ENCODE results near the gene RNPC3. TPM values are rescaled to one million over a fixed set of nuclear protein-coding genes. Genes with fewer than 3 reads are reported as not detected.
A peak's percentile ranks its signal among the peaks of the same experiment; 100 is the strongest.

The RNPC3 gene
- total RNA-seq, 1 experiment from 2014 or later: 17.0 TPM

- Histone ChIP-seq H3K9me2 (ENCODE audit: insufficient read depth) (no peaks in the 10 kb centered on the region), H4K20me1 (ENCODE audit: insufficient read depth) (no peaks in the 10 kb centered on the region), H3K4me2 (no peak overlapping the region), H3K79me2 (ENCODE audit: low read depth) (peaks cover 21% of the 10 kb centered on the region), H3K27ac (no peak overlapping the region), H3K9me3 (ENCODE audit: insufficient read depth, low read depth) (no peaks in the 10 kb centered on the region), H2AFZ (no peak overlapping the region), H3K4me1 (replicated peaks; ENCODE audit: insufficient read depth) (peaks cover 26% of the 10 kb centered on the region), H3F3A (ENCODE audit: insufficient read depth, low read depth) (peaks cover 14% of the 10 kb centered on the region), H3K4me3 (no peak overlapping the region), H3K27me3 (ENCODE audit: insufficient read depth, low read depth) (no peaks in the 10 kb centered on the region), H3K36me3 (ENCODE audit: low read depth) (peaks cover 12% of the 10 kb centered on the region)
- BruUV-seq (replicated peaks): no TSS peak
- TF ChIP-seq EZH2 (IDR thresholded peaks at IDR 0.05; ENCODE audit: low read depth): no peak
- TF ChIP-seq, protein P1, sequence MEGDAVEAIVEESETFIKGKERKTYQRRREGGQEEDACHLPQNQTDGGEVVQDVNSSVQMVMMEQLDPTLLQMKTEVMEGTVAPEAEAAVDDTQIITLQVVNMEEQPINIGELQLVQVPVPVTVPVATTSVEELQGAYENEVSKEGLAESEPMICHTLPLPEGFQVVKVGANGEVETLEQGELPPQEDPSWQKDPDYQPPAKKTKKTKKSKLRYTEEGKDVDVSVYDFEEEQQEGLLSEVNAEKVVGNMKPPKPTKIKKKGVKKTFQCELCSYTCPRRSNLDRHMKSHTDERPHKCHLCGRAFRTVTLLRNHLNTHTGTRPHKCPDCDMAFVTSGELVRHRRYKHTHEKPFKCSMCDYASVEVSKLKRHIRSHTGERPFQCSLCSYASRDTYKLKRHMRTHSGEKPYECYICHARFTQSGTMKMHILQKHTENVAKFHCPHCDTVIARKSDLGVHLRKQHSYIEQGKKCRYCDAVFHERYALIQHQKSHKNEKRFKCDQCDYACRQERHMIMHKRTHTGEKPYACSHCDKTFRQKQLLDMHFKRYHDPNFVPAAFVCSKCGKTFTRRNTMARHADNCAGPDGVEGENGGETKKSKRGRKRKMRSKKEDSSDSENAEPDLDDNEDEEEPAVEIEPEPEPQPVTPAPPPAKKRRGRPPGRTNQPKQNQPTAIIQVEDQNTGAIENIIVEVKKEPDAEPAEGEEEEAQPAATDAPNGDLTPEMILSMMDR (conservative IDR thresholded peaks at IDR 0.05): no peak
- ChIA-PET POLR2A (ENCODE audit: unreplicated experiment) (no interaction called here), CTCF (no interaction called here)
- DNase-seq: no peak
- intact Hi-C loops (cut with micrococcal nuclease; ENCODE audit: unreplicated experiment): no loop called here
Measured at GRCh38 chr1:103523346-103523745, 2.2 kb upstream of the RNPC3 start.

- no TSS peak for BruUV-seq (replicated peaks)
- ChIA-PET POLR2A (ENCODE audit: unreplicated experiment) (no interaction called here), CTCF (no interaction called here)
- Histone ChIP-seq H3K27me3 (ENCODE audit: insufficient read depth, low read depth) (no peaks in the 10 kb centered on the region), H3K27ac (no peak overlapping the region), H2AFZ (peak overlapping the region; percentile 80), H3K4me1 (replicated peaks; ENCODE audit: insufficient read depth) (peaks cover 26% of the 10 kb centered on the region), H3K9me3 (ENCODE audit: insufficient read depth, low read depth) (no peaks in the 10 kb centered on the region), H3K4me3 (peak overlapping the region; percentile 53; the same call in 1 of the 2 replicates), H3K36me3 (ENCODE audit: low read depth) (peaks cover 23% of the 10 kb centered on the region), H3F3A (ENCODE audit: insufficient read depth, low read depth) (peaks cover 14% of the 10 kb centered on the region), H3K9me2 (ENCODE audit: insufficient read depth) (no peaks in the 10 kb centered on the region), H3K79me2 (ENCODE audit: low read depth) (peaks cover 36% of the 10 kb centered on the region), H4K20me1 (ENCODE audit: insufficient read depth) (no peaks in the 10 kb centered on the region), H3K4me2 (peak overlapping the region; percentile 84)
- no peak for TF ChIP-seq EZH2 (IDR thresholded peaks at IDR 0.05; ENCODE audit: low read depth)
- TF ChIP-seq, protein P1 (conservative IDR thresholded peaks at IDR 0.05): no peak
- intact Hi-C loops (cut with micrococcal nuclease; ENCODE audit: unreplicated experiment): no loop called here
- DNase-seq: peak in 1 of 2 experiments; percentile 57
Measured at GRCh38 chr1:103525114-103525606, 339 bp upstream of the RNPC3 start.

GRCh38 chr1:103527331-103527730 is 1.8 kb downstream of the RNPC3 start:
- CTCF ChIA-PET: no interaction called here

More at GRCh38 chr1:103527331-103527730, 1.8 kb downstream of the RNPC3 start:
- Histone ChIP-seq H3K27ac (no peak overlapping the region), H3K9me3 (ENCODE audit: insufficient read depth, low read depth) (no peaks in the 10 kb centered on the region), H3K27me3 (ENCODE audit: insufficient read depth, low read depth) (no peaks in the 10 kb centered on the region), H3K4me3 (peak overlapping the region; percentile 91), H3K4me1 (replicated peaks; ENCODE audit: insufficient read depth) (peaks cover 26% of the 10 kb centered on the region), H3K4me2 (peak overlapping the region; percentile 92), H4K20me1 (ENCODE audit: insufficient read depth) (peaks cover 8% of the 10 kb centered on the region), H2AFZ (no peak overlapping the region), H3K36me3 (ENCODE audit: low read depth) (peaks cover 24% of the 10 kb centered on the region), H3F3A (ENCODE audit: insufficient read depth, low read depth) (peaks cover 14% of the 10 kb centered on the region), H3K79me2 (ENCODE audit: low read depth) (peaks cover 57% of the 10 kb centered on the region), H3K9me2 (ENCODE audit: insufficient read depth) (no peaks in the 10 kb centered on the region)
- TF ChIP-seq EZH2 (IDR thresholded peaks at IDR 0.05; ENCODE audit: low read depth): no peak
- TF ChIP-seq, protein P1 (conservative IDR thresholded peaks at IDR 0.05): no peak
- no peak for DNase-seq
- intact Hi-C loops (cut with micrococcal nuclease; ENCODE audit: unreplicated experiment): no loop called here
- POLR2A ChIA-PET (ENCODE audit: unreplicated experiment): no interaction called here
- BruUV-seq (replicated peaks): no TSS peak

All from PC-9 (cell line).